Measurements from ENCODE around the gene CTXN1.
"Not testable (repeated sequence)": the region's sequence is repeated elsewhere in the genome, so short reads cannot be mapped to it uniquely, and the experiment has no call there.

Gene CTXN1

GRCh38 chr19:7925171-7925851, 624 bp downstream of the CTXN1 start:
- DNase-seq (peak; percentile 90), ATAC-seq (peak; percentile 17)

DNA sequence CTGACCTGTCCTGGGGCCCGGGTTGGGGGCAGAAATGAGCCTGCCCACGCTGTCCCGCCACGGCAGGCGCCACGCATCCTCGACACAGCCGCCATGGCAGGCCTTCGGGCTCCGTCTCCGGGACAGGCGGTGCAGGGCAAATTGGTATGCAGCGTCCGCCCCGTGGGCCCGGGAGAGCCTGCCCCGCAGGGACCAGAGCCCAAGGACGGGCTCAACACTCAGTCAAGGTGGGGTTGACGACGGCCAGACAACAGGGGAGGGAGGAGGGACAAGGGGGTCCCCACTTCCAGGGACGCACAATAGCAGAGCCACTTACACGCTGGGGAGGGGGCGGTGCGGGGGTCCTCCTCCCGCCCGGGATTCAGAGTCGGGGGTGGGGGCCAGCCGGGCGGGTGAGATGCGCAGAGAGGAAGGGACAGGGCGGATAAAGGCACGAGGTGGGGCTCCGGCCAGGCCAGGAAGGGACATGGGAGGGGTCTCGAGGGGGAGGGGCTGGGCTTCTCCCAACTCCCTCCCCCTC, 1.2 kb downstream of the CTXN1 start:
- no peak for DNase-seq
- ATAC-seq, result no peak

DNA sequence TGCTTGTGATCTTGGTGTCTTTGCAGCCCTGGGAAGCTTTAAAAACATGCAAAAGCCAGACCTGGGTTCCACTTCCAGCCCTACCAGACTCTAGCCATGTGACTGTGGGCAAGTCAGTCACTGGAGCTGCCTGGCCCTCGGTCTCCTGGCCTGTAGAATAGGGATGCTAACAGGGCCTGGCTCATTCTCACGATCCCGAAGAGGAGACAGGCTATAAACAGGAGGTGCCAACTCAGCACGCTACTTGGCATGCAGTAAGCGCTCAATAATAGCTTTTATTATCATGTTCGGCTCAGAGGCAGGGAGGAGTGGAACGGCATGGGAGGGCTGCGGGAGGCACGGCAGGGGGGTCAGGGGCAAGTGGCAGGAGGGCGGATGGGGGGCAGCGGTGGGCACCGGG, 1.7 kb downstream of the CTXN1 start:
- no peak for ATAC-seq
- DNase-seq, result no peak

DNA sequence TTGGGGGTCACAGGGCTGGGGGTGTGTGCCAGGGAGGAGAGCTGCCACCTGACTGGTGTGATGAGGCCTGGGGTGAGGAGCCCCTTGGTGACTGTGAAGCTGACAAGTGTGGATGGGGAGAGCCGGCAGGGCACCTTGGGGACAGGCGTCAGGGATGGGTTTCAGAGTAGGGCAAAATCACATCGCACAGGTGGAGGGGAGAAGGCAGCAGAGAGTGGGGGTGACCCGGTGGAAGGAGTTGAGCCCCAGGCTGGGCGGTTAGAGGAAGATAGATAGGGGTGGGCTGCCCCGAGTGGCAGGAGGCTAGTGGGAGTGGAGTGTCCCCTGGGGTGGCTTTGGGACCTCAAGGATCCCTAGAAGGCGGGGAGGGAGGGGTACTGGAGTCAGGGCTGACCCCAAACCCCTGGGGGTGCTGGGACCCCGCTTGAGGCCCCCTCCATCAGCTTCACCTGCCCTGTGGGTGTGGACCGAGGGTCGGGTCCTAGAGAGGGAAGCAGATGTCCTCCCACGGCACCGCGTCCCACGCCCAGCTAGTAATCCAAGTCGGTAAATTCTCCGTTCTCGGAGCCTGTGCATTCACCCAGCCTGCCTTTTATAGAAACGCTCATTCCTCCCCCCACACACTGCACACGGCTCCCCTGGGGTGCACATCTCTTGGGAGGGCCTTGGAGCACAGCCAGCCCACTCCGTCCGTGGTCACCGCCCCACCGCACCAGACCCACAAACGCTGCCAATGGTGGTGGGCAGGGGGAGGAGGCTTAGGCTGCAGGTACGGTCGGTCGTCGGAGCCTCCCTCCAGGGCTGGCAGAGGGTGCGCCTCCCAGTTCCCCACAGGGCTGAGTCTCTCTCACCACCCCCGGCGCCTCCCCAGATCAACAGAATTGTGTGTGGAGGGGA, 2.4 kb downstream of the CTXN1 start:
- DNase-seq, result no peak
- ATAC-seq, result no peak

DNA sequence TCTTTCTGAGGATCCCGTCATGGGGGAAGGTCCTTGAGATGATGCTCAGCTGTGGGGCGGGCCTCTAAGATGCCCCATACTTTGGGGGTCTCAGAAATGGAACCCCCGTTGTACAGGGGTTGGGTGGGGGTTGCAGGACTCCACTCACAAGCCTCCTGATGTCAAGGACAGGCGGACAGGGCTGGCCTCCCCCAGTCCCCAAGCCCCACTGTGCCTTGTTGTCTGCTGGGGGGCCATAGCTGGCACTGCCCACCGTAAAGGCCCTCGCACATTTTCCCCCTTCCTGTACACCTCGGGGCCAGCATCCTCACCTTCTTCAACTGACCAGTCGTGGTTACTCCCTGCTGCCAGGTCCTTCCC, 3.1 kb downstream of the CTXN1 start:
- DNase-seq (no peak), ATAC-seq (no peak)

GRCh38 chr19:7921967-7922835, 3.7 kb downstream of the CTXN1 start:
- ATAC-seq (no peak), DNase-seq (no peak)

- no peak for ATAC-seq
- no peak for DNase-seq
Observed at GRCh38 chr19:7921302-7921966, 4.5 kb downstream of the CTXN1 start.

DNA sequence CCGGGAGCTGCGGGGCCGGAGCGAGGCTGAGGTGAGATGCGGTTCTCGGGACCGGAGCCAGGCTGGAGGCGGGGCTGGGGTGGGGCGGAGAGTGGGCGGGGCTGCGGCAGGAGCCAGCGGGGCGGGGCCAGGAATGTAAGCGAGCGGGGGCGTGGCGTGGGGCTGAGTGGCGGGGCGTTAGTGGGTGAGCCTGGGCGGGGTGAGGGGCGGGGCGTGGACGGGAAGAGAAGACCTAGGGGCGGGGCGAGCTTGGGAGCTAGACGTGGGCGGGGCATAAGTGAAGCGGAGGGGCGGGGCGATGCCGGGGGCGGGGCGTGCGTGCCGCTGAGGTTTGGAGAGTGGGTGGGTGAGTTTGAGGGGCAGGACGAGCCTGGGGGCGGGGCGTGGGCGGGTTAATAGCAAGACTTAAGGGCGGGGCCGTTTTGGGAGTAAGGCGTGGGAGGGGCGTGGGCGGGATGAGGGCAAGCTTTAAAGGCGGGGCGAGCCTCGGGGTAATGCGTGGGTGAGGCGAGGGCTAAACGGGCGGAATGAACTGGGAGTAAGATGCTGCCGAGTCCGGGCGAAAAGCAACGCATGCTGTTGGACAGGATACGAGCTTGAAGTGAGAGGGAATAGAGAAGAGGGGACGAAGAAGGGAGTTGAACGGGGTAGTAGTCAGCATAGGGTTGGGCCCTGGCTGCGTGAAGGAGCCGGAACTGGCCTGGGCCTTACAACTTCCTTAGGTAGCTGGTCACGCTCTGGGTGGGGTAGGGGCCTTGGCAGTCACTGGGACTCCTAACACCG, 5.2 kb downstream of the CTXN1 start:
- peak; percentile 100 for DNase-seq
- ATAC-seq, result peak; percentile 57

GRCh38 chr19:7919610-7920518, 6.1 kb downstream of the CTXN1 start, which contains the start of gene SNAPC2:
SNAPC2 (plus strand) TSS chr19:7920338; CDS start chr19:7920367, 29 bp downstream.
- DNase-seq (peak; percentile 97), ATAC-seq (peak; percentile 67)

- no peak for ATAC-seq
Observed at GRCh38 chr19:7918615-7919421, 7.1 kb downstream of the CTXN1 start.

GRCh38 chr19:7918062-7918614, 7.8 kb downstream of the CTXN1 start:
- ATAC-seq, DNase-seq: not testable (repeated sequence)

More at GRCh38 chr19:7918615-7919421, 7.1 kb downstream of the CTXN1 start:
- DNase-seq, result no peak

DNA sequence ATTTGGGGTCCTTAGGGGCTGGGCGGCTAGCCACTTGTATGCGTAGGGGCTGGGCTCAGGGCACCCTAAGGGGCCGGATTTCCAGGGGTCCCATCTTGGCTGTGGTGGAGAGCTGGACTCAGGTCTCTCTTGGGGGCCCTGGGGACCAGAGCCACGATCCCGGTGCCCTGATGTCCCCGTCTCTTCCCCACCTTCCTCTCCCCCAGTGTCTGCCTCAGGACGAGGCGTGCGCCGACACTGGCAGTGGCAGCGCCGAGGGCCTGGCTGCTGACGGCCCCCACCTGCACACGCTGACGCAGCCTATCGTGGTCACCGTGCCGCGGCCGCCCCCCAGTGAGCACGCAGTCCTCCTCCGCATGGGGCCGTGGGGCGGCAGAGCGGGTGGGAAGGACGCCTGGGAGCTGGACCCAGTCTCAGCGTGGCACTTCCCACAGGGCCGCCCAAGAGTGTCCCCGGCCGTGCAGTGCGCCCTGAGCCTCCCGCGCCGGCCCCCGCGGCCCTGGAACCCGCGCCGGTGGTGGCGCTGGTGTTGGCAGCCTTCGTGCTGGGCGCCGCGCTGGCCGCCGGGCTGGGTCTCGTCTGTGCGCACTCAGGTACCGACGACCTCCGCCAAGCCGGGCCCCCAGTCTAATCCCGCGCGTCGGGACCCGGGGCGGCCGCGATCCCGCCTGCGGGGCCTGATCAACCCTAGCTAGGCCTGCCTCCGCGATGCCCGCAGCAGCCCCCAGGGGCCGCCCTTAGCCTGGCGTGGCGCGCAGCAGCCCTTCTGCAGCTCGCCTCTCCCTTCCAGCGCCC, 8.5 kb downstream of the CTXN1 start:
- DNase-seq (peak; percentile 68), ATAC-seq (peak; percentile 21)

GRCh38 chr19:7916955-7917266, 9.0 kb downstream of the CTXN1 start:
- ATAC-seq (no peak), DNase-seq (no peak)

GRCh38 chr19:7916103-7916954, 9.6 kb downstream of the CTXN1 start:
- ATAC-seq (peak; percentile 2), DNase-seq (peak; percentile 73)

DNA sequence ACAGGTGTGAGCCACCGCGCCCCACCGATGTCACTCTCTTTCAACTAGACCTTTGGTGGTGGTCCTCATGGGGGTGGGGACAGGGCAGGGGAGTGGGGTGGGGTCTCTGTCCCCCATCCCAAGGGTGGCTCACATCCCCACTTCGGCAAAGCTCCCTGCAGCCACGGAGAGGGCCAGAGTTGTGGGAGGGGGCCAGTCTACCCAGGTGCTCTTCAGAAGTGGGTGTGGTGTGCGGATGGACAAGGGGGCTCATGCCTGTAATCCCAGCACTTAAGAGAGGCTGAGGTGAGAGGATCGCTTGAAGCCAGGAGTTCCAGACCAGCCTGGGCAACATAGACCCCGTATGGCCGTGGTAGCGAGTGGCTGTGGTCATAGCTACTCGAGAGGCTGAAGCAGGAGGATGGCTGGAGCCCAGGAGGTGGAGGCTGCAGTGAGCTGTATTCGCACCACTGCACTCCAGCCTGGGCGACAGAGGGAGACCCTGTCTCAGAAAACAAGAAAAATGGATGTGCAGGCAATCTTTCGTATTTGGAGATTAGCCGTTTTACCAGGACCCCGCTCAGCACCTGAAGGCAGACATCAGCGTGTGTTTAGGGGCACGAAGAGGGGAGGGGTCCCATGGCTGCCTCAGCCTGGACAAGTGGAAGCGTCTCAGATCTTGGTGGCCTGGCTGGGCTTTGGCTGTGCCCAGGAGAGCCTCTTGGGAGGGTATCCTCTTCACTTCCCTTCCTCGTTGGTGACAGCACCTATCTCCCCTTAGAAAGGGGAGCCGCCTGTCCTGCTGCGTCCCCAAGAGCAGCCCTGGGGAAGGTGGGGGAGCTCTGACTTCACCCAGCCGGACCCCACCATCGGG, 10.5 kb downstream of the CTXN1 start:
- DNase-seq, result no peak
- ATAC-seq, result no peak

DNA sequence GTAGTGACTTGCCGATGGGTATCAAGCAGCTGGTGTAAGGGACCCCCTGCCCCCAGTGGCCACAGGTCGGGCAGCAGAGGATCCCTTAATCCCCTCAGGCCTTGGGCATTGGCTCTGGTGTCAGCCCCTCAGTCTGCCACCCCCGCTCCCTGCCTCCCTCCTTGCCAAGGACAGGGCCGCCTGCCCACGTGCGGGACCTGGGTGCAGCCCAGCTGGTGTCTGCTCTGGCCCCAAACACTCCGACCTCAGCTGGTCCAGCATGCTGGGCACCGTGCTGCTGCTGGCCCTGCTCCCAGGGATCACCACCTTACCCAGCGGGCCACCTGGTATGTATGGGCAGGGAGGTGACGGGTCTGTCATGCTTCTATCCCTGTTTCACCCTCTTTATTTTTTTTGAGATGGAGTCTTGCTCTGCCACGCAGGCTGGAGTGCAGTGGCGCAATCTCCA, 11.3 kb downstream of the CTXN1 start, which contains the start of gene TGFBR3L:
TSS of gene TGFBR3L (plus strand) at position 233 of the 448 bp plus-strand sequence.
- ATAC-seq, result no peak

More for the DNA sequence above, 11.3 kb downstream of the CTXN1 start, which contains the start of gene TGFBR3L:
- DNase-seq, result no peak

All from stimulated activated naive CD8-positive, alpha-beta T cell treated with anti-CD3 and anti-CD28 coated beads, Interleukin-15, Interleukin-2, amounts not matched to agents 100 U/mL and 50 U/mL, for 24 hours (primary cell).